Erythroblast (primary cell): ENCODE results near the gene CHRNA5.
"Not testable (repeated sequence)": the region's sequence is repeated elsewhere in the genome, so short reads cannot be mapped to it uniquely, and the experiment has no call there.

Source experiments
- DNase-seq, 2 experiments: peaks; one replicate each; lab custom pipeline; 2025; lab: John Stamatoyannopoulos, UW
- GATA1 ChIP-seq: IDR thresholded peaks from 2 replicates; pipeline ENCODE4 v1.6.1; 2011; ENCODE audit warnings: low read depth, mild to moderate bottlenecking, control low read depth, low read length, moderate library complexity
- POLR2A ChIP-seq: IDR thresholded peaks from 2 replicates; pipeline ENCODE4 v1.6.1; 2011; ENCODE audit warnings: mild to moderate bottlenecking, low read length

Gene CHRNA5

GRCh38 chr15:78565097-78565950 is at the start of gene CHRNA5:
CHRNA5 (plus strand) TSS chr15:78565520; CDS start chr15:78565720, 200 bp downstream.
- no peak for TF ChIP-seq GATA1
- TF ChIP-seq POLR2A, result no peak
- DNase-seq, result peak; percentile 78 to 83

GRCh38 chr15:78520035-78520434 is 45.3 kb upstream of the CHRNA5 start:
- DNase-seq, result not testable (repeated sequence)

GRCh38 chr15:78524230-78524629 is 41.1 kb upstream of the CHRNA5 start:
- TF ChIP-seq GATA1, result no peak
- TF ChIP-seq POLR2A, result no peak

GRCh38 chr15:78527325-78527724 is 38.0 kb upstream of the CHRNA5 start:
- no peak for TF ChIP-seq POLR2A
- no peak for TF ChIP-seq GATA1
- no peak for DNase-seq

More at GRCh38 chr15:78524230-78524629, 41.1 kb upstream of the CHRNA5 start:
- no peak for DNase-seq

- no peak for TF ChIP-seq POLR2A
- DNase-seq, result no peak
Measured at GRCh38 chr15:78533331-78533730, 32.0 kb upstream of the CHRNA5 start.

- no peak for TF ChIP-seq POLR2A
- no peak for TF ChIP-seq GATA1
- DNase-seq, result no peak
Measured at GRCh38 chr15:78536134-78536533, 29.2 kb upstream of the CHRNA5 start.

- no peak for TF ChIP-seq GATA1
- TF ChIP-seq POLR2A, result no peak
- DNase-seq, result no peak
Measured at GRCh38 chr15:78537266-78537905, 27.9 kb upstream of the CHRNA5 start.

GRCh38 chr15:78538358-78538757 is 27.0 kb upstream of the CHRNA5 start:
- no peak for TF ChIP-seq GATA1
- TF ChIP-seq POLR2A, result no peak
- DNase-seq, result no peak

GRCh38 chr15:78539464-78540140 is 25.7 kb upstream of the CHRNA5 start:
- not testable (repeated sequence) for DNase-seq

- TF ChIP-seq GATA1, result no peak
- TF ChIP-seq POLR2A, result peak; percentile 95
- DNase-seq, result peak; percentile 94 to 96
Measured at GRCh38 chr15:78540141-78540870, 25.0 kb upstream of the CHRNA5 start, which contains the start of gene PSMA4. PSMA4 (plus strand) TSS chr15:78540444; CDS start chr15:78541928, 1,484 bp downstream.

GRCh38 chr15:78540871-78541743 is 24.2 kb upstream of the CHRNA5 start:
- DNase-seq, result peak; percentile 51 to 74
- TF ChIP-seq POLR2A (no peak), GATA1 (no peak)

GRCh38 chr15:78541744-78542034 is 23.6 kb upstream of the CHRNA5 start:
- TF ChIP-seq GATA1, result no peak
- no peak for TF ChIP-seq POLR2A
- DNase-seq, result no peak

- no peak for DNase-seq
- TF ChIP-seq POLR2A (no peak), GATA1 (no peak)
Measured at GRCh38 chr15:78542647-78543046, 22.7 kb upstream of the CHRNA5 start.
